ENCODE results near the gene ORC6.

- no peak for TF ChIP-seq CTCF (tag by site-specific recombination; IDR thresholded peaks at IDR 0.05)
- no peak for TF ChIP-seq ZBTB11 (tag by site-specific recombination; conservative IDR thresholded peaks at IDR 0.05; ENCODE audit: low read depth)
- TF ChIP-seq HOXA7 (CRISPR knock-in tag; IDR thresholded peaks at IDR 0.05; ENCODE audit: borderline replicate concordance): no peak
- TF ChIP-seq ZSCAN16 (tag by site-specific recombination; IDR thresholded peaks at IDR 0.05): no peak
- TF ChIP-seq ZNF488 (tag by site-specific recombination; IDR thresholded peaks at IDR 0.05): no peak
- no peak for TF ChIP-seq SP2 (tag by site-specific recombination; IDR thresholded peaks at IDR 0.05)
- no peak for TF ChIP-seq REST (tag by site-specific recombination; IDR thresholded peaks at IDR 0.05)
- no peak for TF ChIP-seq ZBTB49 (tag by site-specific recombination; IDR thresholded peaks at IDR 0.05; ENCODE audit: low read depth)
- TF ChIP-seq ZFP37 (tag by site-specific recombination; IDR thresholded peaks at IDR 0.05): no peak
- no peak for TF ChIP-seq TSHZ1 (tag by site-specific recombination; IDR thresholded peaks at IDR 0.05; ENCODE audit: borderline replicate concordance)
- no peak for TF ChIP-seq GLI2 (tag by site-specific recombination; IDR thresholded peaks at IDR 0.05; ENCODE audit: borderline replicate concordance, low read depth)
- TF ChIP-seq GLIS2 (tag by site-specific recombination; IDR thresholded peaks at IDR 0.05): no peak
- no peak for TF ChIP-seq ZSCAN5A (tag by site-specific recombination; IDR thresholded peaks at IDR 0.05)
- TF ChIP-seq ZNF202 (tag by site-specific recombination; IDR thresholded peaks at IDR 0.05; ENCODE audit: borderline replicate concordance): no peak
Measured at GRCh38 chr16:46745617-46746016, 56.2 kb downstream of the ORC6 start.

Measured in HEK293 (cell line).